ENCODE measurements around the gene ANKRD53.
"Not testable (repeated sequence)": the region's sequence is repeated elsewhere in the genome, so short reads cannot be mapped to it uniquely, and the experiment has no call there.

Gene ANKRD53

DNA sequence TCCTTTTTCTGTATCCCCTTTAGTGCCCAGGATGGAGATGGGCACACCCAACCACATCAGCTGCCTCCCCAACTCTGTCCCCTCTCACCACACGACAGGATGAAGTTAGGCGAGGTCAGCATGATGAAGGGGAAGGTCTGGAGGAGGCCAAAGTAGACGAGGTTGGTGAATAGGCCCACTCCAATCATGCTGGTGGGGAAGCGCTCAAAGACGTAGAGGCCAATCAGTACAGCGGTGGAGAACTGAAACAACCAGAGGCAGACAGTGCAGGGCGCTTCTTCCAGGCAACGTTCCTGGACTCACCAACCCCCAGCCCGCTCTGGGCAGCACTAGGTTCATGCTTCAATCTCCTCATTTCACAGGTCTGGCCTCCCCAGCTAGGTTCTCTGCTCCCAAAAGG is 13.3 kb downstream of the ANKRD53 start:
- no peak for DNase-seq

DNA sequence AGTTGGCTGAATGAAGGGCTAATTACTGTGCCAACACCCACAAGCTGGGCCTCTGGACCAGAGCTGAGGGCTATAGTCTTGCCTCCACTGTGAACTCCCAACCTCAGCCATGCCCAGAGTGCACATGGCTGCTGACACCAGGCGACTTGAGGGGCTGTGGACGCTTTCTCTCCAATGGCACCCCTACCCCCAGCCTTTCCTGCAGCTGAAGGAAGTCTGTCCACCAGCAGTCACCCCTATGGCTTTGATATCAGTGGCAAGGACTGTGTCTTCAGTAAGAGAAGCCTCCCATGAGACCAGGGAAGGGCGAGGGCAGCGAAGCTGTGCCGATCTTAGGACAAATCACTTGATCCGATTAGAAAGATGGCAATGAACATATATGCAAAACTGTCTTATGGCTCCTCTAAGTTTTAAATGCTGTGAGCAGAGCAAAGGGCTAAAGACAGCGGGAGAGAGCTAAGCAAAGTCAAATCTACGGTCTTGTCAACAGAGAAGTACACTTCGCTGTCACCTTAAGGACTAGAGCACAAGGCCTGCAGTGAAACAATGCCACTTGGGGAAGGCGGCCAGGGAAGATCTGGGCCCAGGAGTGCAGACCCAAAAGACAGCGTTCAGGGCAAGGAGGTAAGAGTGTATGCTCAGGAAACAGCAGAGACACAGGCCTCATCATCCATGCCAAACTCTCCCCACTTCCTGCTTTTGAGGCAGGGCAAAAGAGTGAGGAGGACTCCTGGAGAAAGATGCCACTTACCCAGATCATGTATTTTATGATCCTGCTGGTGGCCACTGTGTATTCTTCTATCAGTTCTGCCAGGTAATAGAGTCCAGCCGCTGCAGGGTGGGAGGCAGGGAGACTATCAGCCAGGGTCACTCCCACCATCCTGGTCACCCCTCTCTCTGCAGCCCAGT is 14.8 kb downstream of the ANKRD53 start:
- no peak for DNase-seq

DNA sequence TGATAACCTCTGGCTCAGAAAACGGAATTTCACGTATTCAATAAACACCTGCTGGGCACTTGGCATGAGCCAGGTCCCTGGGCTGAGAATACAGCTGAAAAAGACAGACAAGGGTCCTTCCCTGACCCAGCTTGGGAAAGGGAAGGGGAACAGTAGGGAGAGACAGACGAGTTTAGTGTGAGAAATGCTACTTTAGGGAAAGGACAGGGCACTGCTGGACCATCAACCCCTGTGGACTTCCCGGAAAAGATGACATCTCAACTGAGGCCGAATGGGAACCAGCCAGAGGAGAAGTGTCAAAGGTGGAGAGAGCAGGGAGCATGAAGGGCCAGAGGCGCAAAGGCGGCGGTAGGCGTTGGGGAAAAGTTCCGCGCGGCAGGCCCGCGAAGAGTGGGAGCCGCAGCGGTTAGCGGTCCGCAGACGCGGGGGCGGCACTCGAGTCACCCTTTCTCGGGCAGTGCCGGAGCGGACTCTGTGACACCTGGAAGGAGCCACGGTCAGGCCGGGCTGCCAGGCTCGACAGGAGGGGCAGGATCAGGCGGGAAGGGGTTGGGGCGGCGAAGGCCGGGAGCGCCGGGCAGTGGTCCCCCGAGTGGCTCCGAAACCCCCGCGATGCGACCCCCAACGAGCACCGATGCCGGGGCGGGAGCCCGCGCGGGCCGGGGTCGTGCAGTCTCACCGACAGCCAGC is 15.7 kb downstream of the ANKRD53 start:
- DNase-seq: no peak

DNA sequence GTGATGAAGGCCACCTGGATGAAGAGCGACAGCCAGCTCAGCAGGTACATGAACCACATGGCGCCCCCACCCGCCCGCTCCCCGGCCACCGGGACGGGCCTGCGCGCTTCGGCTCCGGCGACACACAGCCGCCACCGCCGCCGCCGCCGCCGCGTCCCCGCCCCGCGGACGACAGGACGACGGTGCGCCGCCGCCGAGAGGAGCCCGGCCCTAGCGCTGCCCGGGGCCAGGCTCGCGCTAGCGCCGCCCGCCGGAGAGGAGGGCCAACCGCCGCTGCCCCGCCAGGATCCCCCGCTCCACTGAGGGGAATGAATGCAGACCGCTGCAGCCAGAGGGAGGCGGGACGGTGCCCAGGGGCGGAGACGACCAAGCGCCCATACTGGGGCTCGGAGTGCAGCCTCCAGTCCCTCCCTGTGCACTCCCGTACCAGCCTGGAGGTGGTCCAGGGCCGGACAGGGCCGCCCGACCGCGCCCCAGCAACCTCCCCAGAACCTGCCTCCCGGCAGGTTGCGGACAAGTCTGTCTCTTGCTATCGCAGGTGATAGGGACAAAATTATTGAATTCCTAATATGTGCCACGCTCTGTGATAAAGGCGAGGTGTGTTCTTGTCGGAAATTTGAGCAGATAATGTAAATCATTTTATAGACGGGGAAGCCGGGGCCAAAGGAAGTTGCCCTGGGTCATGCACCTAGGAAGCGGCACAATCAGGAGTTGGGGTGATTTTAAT is 16.4 kb downstream of the ANKRD53 start, which contains the start of gene TEX261:
TEX261 (minus strand) TSS at position 175 of the 727 bp plus-strand sequence; CDS start at position 59, 116 bp downstream.
- DNase-seq: peak; percentile 95

DNA sequence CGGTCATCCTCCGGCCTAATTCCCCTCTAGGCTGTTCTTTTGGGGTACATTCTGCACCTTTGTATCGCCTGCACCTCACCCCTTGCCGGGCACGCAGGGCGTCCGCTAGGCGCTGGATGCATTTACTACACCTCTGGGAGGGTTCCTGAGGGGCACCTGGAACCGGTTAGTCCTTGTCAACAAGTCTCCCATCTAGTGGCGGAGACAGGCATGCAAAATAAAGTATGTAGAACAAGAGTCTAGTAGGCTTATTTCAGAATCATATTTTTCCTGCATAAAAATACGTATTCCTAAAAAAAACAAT is 16.9 kb downstream of the ANKRD53 start:
- DNase-seq: peak; percentile 77

DNA sequence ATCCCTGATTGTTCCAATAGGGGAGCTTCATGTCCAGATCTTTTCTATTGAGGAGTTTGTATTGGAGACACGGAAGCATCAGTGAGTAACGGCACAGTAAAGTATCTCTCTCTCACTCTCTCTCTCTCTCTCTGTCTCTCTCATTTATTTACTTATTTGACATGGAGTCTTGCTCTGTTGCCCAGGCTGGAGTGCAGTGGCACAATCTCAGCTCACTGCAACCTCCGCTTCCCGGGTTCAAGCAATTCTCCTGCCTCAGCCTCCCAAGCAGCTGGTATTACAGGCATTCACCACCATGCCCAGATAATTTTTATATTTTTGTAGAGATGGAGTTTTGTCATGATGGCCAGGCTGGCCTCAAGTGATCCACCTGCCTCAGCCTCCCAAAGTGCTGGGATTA is 20.5 kb downstream of the ANKRD53 start:
- DNase-seq: not testable (repeated sequence)

DNA sequence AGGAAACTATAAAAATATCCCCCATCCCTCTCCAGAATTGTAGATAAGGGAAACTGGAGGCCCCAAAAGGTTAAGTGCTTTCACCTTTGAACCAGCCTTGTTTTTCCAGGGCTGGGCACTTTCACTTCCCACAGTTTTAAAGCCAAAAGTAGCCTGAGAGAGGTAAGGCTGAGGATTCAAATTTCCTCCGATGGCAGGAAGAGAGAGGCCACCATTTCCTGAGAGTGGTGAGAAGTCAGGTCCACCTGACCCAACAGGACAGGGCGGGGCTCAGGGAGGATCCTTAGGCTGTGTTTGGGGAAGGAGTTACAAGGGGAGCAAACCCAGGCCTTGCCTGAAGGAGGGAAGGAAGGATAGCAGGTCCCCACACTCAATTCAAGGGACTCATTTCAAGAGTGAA is 20.9 kb downstream of the ANKRD53 start:
- DNase-seq: no peak

DNA sequence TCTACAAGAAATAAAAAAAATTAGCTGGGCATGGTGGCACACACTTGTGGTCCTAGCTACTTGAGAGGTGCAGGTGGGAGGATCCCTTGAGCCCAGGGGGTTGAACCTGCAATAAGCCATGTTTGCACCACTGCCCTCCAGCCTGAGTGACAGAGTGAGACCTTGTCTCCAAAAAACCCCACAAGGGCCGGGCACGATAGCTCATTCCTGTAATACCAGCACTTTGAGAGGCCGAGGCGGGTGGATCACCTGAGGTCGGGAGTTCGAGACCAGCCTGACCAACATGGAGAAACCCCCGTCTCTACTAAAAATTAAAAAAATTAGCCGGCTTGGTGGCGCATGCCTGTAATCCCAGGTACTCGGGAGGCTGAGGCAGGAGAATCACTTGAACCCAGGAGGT is 21.5 kb downstream of the ANKRD53 start:
- not testable (repeated sequence) for DNase-seq

DNA sequence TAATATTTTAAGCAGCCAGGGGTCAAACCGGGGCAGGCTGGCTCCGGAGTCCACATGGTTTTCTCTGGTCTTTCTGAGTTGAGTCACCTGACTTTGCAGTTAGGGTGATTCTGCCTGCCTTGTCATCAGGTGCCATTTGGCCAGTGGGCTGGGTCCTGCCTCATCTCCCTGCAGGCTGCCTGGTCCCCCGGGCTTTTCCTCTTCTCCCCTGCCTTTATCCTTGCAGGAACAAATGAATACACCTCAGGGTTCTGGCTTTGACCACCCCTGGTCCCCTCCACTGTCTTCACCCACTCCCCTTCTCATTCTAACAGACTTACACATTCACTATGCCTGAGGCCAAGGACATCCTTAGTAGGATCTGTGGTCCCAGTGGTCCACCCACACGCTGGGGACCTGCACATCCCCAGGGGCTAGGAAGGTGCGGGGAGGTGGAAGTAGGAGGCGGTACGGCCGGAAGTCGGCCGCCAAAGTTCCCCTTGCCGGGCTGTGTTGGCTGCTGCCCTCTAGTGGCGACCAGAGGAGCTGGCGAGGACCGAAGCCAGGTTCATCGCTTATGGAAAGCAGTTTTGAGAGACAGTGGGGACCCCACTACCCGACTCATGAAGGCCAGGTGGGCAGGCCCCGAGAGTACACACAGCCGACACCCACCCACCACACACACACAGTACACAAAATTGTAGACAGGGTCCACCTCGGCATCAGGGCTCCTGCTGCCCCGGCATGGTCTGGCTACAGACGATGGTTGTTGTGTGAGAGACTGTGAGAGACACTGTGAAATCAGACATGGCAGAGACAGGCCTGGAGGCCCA is 22.6 kb downstream of the ANKRD53 start:
- peak; percentile 81 for DNase-seq

DNA sequence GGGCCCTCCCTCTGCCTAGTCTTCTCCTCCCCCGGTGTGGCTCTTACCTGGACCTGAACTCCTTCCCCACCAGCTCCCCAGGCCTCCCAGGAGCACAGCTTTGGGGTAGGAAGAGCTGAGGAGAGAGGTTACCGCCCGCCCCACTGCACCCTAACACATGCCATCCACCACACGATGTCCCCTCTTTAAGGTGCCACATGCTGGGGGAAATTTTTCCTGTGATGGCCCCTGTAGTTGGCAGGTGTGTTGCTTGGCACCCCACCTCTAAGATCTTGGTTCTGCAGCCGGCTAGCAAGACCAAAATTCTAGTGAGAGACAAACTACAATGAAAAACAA is 23.1 kb downstream of the ANKRD53 start:
- no peak for DNase-seq

DNA sequence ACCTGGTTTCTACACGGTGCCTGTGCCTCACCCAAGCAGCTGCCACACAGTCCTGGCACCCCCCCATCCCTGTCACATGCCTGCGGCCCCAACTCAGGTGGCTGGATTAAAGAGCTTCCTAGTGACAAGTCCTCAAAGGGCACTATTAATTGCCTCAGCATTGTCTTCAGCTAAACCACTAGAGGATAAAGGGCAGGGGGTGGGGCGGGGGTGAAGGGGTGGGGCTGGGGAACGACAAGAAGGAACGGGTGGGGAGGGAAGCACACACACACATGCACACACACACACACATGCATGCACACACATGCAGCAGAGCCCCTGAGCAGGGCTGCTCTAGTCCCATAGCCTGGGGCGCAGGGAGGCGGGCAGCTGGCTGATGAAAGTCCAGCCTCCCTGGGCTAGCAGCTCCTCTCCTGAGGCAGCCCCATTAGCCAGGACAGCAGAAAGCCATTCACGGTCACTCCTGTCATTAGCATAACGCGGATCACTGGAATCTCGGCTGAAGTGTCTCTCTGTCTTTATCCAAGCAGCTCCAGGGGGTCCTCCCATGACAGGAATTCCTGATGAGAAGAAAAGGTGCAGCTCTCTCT is 23.6 kb downstream of the ANKRD53 start:
- peak; percentile 92 for DNase-seq

DNA sequence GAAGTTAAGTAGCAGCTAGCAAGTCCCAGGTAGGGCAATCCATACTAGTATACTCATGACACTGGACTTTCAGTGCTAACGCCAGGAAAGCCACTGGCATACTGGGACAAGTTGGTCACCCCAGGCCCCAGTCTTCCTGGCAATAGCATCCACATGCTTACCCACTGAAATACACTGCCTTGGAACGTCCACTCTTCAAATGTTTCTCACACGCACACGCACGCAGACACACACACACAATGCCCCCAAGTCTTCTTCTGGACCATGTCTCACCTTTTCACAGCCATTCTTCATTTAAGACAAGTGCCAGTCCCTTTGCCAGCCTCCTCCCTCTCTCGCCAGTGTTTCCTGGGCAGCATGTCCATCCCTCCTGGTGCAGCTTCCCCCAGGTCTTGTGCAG is 25.0 kb downstream of the ANKRD53 start:
- no peak for DNase-seq

DNA sequence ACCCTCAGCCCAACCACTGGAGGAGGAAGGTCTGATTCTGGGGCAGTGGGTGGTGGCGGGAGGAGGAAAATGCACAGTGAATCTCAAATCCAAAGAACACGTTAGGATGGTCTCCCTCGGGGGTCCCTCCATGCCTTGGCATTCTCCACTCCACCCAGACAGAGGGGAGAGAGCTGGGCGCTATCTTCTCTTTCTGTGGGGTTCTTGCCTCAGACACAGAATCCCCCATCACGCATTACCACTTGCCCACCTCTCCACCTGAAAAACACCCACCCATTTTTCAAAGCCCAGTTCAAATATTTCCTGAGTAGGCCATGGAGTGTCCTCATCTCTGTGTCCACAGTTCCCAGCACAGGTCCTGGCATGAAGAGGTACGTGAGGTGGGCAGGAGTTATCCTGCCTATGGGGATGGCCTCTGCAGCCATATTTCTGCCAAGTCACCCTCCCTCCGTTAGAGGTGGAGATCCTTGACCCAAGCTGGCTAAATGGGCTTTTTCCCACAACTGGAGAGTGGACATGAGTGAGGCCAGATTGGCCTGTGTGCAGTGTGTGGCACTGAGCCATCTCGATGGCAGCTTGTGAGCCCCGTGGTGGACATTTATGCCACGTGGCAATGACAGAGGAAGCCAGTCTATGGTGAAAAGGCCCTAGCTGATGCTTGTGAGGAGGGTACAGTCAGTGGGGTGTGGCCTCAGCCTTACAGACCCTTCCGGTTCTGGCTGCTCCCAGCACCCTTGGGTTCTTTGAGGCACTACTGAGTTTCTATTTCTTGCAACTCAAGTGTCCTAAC is 25.7 kb downstream of the ANKRD53 start:
- DNase-seq: no peak

DNA sequence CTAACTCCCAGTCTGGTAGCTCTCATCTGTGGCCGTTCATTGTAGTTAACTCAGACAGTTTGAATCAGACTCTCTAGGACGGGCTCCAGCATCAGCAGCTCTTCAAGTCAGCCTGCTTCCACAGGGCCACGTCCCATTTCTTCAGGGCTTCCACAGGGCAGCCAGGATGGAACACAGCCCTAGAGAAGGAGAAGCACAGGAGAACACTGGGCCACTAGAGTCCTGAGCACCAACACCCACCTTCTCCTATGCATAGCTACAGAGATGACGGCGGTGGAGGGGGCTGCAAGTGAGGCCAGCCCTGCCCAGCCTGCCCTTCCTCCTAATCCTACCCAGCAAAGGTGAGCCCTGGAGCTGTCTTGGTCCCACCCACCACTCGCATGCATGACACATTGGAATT is 26.4 kb downstream of the ANKRD53 start:
- DNase-seq: no peak

DNA sequence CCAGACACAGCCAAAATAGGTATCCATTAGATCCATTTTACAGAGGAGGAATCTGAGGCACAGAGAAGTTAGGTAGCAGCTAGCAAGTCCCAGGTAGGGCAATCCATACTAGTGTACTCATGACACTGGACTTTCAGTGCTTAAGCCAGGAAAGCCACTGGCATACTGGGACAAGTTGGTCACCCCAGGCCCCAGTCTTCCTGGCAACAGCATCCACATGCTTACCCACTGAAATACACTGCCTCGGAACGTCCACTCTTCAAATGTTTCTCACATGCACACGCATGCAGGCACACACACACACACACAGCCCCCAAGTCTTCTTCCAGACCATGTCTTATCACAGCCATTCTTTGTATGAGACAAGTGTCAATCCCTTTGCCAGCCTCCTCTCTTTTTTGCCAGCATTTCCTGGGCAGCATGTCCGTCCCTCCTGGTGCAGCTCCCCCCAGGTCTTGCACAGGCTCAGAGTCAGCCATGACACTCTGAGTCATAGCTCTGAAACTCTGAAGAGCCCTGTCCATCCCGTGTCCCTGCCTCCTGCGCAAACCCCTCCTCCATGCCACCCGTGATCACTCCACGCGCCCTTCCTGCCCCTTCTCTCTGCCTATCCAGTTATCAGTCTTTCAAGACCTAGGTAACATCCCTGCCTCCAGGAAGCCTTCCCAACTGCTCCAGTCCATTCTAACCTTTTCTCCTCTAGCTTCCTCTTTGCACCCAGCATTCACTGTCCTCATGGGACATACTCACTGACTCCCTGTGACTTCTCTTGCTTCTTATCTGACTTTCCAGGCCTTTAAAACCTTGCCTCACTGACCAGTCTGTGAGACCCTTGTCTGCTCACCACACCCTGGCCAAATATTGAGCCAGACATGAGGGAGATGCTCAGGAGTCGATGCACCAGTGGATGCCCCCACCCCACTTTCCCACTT is 27.1 kb downstream of the ANKRD53 start:
- DNase-seq: no peak

DNA sequence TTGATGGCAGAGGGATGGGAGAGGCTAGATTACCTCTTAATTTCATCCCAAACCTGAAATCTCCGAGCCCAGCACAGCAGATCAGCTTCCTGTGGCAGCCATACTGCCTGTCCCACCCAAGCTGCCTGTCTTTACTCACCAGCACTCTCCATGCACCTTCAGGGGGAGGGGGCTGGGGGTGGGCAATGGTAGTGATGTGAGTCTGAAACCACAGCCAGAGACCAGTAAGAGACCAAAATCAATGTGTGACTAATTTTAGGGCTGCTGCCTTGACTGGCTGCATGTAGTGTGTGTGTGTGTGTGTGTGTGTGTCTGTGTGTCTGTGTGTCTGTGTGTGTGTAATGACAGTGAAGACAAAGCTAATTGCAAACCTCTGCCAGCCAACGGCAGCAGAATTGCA is 27.9 kb downstream of the ANKRD53 start:
- DNase-seq: peak; percentile 56

DNA sequence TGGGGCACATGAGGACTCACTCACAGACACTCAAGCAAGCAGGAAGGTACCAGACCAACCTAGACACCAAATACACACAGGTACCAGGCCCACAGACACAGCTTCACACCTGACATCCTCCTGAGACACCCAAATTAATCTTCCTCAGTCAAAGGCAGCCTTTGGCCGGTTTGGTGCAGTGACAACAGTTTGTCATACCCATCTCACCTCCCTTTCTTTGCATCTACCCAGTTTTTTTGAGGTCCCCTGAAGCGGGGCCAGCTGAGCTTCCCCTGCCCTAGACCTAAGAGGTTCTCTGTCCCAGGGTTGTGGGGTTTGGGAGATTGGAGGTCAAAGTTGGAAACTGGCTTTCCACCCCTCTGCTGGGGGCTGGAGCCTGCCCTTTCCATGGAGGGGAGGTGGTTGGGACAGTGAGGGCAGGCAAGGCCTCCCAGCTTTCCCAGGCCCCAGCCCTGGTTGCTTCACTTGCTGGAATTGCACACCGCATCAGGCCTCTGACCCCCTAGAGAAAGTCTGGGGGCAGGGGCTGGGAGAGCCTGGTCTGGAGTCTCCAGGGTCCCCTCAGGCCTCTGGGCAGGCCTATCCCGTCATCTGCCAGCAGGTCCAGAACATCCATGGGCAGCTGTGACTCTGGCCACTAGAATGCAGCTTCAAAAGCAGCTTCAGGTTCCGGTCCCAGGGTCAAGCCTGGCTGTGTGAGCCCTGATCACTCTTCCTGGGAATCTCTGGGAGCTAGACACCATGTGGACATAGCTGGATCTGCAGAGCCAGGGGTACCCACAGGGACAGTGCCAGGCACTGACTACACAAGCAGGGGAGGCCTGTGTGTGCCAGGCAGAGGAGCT is 28.7 kb downstream of the ANKRD53 start:
- peak; percentile 58 for DNase-seq

DNA sequence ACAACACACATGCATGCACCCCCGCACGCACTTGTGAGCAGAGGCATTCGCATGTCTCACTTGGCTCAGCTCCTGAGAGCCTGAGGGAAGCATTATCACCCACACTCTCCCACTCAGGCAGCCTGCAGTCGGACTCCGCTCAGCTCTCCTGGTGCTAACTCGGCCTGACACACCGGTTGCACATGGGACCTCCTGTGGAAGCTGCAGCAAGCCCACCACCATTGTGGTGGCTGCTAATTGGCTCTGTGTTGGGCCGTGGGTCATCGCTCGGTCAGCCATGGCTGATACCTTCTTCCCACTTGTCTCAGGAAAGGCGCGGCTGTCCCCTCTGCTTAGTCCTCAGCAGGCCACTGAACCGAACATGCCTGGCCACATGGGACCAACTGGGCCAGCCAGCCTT is 29.9 kb downstream of the ANKRD53 start:
- DNase-seq: peak; percentile 98

DNA sequence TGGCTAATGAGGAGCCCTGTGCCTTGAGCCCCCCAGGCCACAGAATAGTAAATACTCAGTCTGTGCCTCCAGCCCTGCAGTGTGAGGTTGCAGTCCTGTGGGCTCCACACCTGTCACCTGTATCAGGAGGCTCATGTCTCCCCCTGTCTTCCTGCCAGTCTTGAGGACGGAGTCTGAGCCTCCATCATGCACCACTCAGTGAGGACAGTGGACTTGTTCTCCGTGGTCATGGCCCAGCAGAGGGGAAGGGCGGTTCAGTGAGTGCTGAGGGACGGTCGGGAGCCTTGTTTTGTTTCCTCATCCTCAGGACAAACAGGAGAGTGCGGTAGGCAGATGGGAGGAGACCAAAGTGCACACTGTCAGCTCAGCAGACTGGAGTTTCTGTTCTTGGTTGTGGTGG is 33.4 kb downstream of the ANKRD53 start:
- not testable (repeated sequence) for DNase-seq

Data from eye (tissue), 1 donor.